ENCODE measurements around the gene OVCA2.

The OVCA2 gene

DNA sequence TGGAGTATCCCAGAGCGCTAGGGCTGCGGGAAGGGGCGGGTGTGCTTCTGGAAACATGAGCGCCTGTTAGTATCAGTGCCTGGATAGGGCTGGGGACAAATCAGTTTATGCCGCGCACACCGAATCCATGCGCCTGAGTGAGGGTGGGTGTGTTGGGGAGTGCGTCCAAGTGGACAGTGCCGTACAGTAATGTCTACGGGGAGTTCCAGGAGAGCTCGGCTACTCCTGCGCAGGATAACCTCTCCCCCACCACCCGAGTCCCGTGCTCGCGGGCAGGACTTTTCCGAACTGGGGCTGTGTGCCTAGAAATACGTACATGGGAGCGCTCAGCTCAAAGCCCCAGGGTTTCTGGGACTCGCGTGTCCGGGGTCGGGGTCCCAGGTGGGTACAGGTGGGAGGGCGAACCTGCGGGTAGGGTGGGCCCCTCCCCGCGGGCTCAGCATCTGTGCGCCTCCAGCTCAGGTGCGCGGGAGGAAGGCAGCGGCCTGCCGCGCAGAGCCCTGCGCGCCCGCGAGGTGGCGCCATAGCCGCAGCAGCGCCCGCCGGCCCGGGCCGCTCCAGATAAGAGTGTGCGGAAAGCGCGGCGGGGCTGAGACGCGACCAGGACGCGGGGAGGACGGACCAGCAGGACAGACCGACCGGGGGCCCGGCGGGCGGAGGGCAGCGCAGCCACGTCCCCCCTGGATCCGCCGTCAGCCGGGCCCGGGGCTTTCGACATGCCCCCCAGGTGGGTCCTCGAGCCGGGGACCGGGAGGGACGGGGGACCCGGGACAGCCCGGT, 12.9 kb downstream of the OVCA2 start, which contains the start of gene HIC1:
HIC1 (plus strand) TSS at position 592 of the 780 bp plus-strand sequence. CDS start 1,588 bp downstream, outside the sequence.
- peaks cover 12% of the 10 kb centered on the region for H3K4me1 ChIP-seq (ENCODE audit: control insufficient read depth, insufficient read depth, low read length)
- H3K27ac ChIP-seq (ENCODE audit: insufficient read depth, low read depth, low read length, poor library complexity, severe bottlenecking): no peak within 1 kb of the TSS
- H3K9me3 ChIP-seq (ENCODE audit: control insufficient read depth, low read length): no peaks in the 10 kb centered on the region
- 6% methylated on average over 72 of the region's 72 CpGs for WGBS, 2 experiments
- H3K27me3 ChIP-seq (ENCODE audit: control insufficient read depth, insufficient read depth, low read length, poor library complexity, severe bottlenecking): peaks cover 96% of the 10 kb centered on the region
- no peaks in the 10 kb centered on the region for H3K36me3 ChIP-seq (ENCODE audit: control insufficient read depth, insufficient read depth, low read length)
- H3K4me3 ChIP-seq (ENCODE audit: insufficient read depth, low read depth, low read length): peak within 1 kb of the TSS; percentile 32

- H3K4me1 ChIP-seq (ENCODE audit: control insufficient read depth, insufficient read depth, low read length): peaks cover 10% of the 10 kb centered on the region
- H3K36me3 ChIP-seq (ENCODE audit: control insufficient read depth, insufficient read depth, low read length): no peaks in the 10 kb centered on the region
- H3K27me3 ChIP-seq (ENCODE audit: control insufficient read depth, insufficient read depth, low read length, poor library complexity, severe bottlenecking): peaks cover 97% of the 10 kb centered on the region
- 3 to 4% methylated on average over 112 to 113 of the region's 113 CpGs for WGBS, 2 experiments
- no peaks in the 10 kb centered on the region for H3K9me3 ChIP-seq (ENCODE audit: control insufficient read depth, low read length)
- peak overlapping the region; percentile 11 for H3K4me3 ChIP-seq (ENCODE audit: insufficient read depth, low read depth, low read length)
- no peak overlapping the region for H3K27ac ChIP-seq (ENCODE audit: insufficient read depth, low read depth, low read length, poor library complexity, severe bottlenecking)
Observed at GRCh38 chr17:2055292-2056205, 13.7 kb downstream of the OVCA2 start.

- Histone ChIP-seq H3K27me3 (ENCODE audit: control insufficient read depth, insufficient read depth, low read length, poor library complexity, severe bottlenecking) (peaks cover 96% of the 10 kb centered on the region), H3K27ac (ENCODE audit: insufficient read depth, low read depth, low read length, poor library complexity, severe bottlenecking) (no peak overlapping the region), H3K4me1 (ENCODE audit: control insufficient read depth, insufficient read depth, low read length) (peaks cover 7% of the 10 kb centered on the region), H3K36me3 (ENCODE audit: control insufficient read depth, insufficient read depth, low read length) (no peaks in the 10 kb centered on the region), H3K9me3 (ENCODE audit: control insufficient read depth, low read length) (no peaks in the 10 kb centered on the region), H3K4me3 (ENCODE audit: insufficient read depth, low read depth, low read length) (no peak overlapping the region)
- 9 to 10% methylated on average over 85 of the region's 85 CpGs for WGBS, 2 experiments
Observed at GRCh38 chr17:2056206-2057174, 14.7 kb downstream of the OVCA2 start.

DNA sequence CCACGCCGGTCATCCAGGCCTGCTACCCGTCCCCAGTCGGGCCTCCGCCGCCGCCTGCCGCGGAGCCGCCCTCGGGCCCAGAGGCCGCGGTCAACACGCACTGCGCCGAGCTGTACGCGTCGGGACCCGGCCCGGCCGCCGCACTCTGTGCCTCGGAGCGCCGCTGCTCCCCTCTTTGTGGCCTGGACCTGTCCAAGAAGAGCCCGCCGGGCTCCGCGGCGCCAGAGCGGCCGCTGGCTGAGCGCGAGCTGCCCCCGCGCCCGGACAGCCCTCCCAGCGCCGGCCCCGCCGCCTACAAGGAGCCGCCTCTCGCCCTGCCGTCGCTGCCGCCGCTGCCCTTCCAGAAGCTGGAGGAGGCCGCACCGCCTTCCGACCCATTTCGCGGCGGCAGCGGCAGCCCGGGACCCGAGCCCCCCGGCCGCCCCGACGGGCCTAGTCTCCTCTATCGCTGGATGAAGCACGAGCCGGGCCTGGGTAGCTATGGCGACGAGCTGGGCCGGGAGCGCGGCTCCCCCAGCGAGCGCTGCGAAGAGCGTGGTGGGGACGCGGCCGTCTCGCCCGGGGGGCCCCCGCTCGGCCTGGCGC, 15.4 kb downstream of the OVCA2 start:
- H3K27me3 ChIP-seq (ENCODE audit: control insufficient read depth, insufficient read depth, low read length, poor library complexity, severe bottlenecking): peaks cover 88% of the 10 kb centered on the region
- H3K4me1 ChIP-seq (ENCODE audit: control insufficient read depth, insufficient read depth, low read length): peaks cover 7% of the 10 kb centered on the region
- no peaks in the 10 kb centered on the region for H3K9me3 ChIP-seq (ENCODE audit: control insufficient read depth, low read length)
- H3K4me3 ChIP-seq (ENCODE audit: insufficient read depth, low read depth, low read length): no peak overlapping the region
- H3K36me3 ChIP-seq (ENCODE audit: control insufficient read depth, insufficient read depth, low read length): no peaks in the 10 kb centered on the region
- WGBS, 2 experiments: 10% methylated on average over 81 of the region's 81 CpGs
- H3K27ac ChIP-seq (ENCODE audit: insufficient read depth, low read depth, low read length, poor library complexity, severe bottlenecking): no peak overlapping the region

GRCh38 chr17:2057760-2058585, 16.2 kb downstream of the OVCA2 start:
- no peak overlapping the region for H3K4me3 ChIP-seq (ENCODE audit: insufficient read depth, low read depth, low read length)
- no peaks in the 10 kb centered on the region for H3K9me3 ChIP-seq (ENCODE audit: control insufficient read depth, low read length)
- no peak overlapping the region for H3K27ac ChIP-seq (ENCODE audit: insufficient read depth, low read depth, low read length, poor library complexity, severe bottlenecking)
- 70 to 73% methylated on average over 98 of the region's 98 CpGs for WGBS, 2 experiments
- no peaks in the 10 kb centered on the region for H3K36me3 ChIP-seq (ENCODE audit: control insufficient read depth, insufficient read depth, low read length)
- H3K4me1 ChIP-seq (ENCODE audit: control insufficient read depth, insufficient read depth, low read length): peaks cover 7% of the 10 kb centered on the region
- H3K27me3 ChIP-seq (ENCODE audit: control insufficient read depth, insufficient read depth, low read length, poor library complexity, severe bottlenecking): peaks cover 84% of the 10 kb centered on the region

- Histone ChIP-seq H3K4me1 (ENCODE audit: control insufficient read depth, insufficient read depth, low read length) (peaks cover 7% of the 10 kb centered on the region), H3K27ac (ENCODE audit: insufficient read depth, low read depth, low read length, poor library complexity, severe bottlenecking) (no peak overlapping the region), H3K36me3 (ENCODE audit: control insufficient read depth, insufficient read depth, low read length) (no peaks in the 10 kb centered on the region), H3K4me3 (ENCODE audit: insufficient read depth, low read depth, low read length) (no peak overlapping the region), H3K9me3 (ENCODE audit: control insufficient read depth, low read length) (no peaks in the 10 kb centered on the region), H3K27me3 (ENCODE audit: control insufficient read depth, insufficient read depth, low read length, poor library complexity, severe bottlenecking) (peaks cover 75% of the 10 kb centered on the region)
- WGBS, 2 experiments: 22 to 23% methylated on average over 76 to 78 of the region's 78 CpGs
Observed at GRCh38 chr17:2058586-2059546, 17.0 kb downstream of the OVCA2 start.

DNA sequence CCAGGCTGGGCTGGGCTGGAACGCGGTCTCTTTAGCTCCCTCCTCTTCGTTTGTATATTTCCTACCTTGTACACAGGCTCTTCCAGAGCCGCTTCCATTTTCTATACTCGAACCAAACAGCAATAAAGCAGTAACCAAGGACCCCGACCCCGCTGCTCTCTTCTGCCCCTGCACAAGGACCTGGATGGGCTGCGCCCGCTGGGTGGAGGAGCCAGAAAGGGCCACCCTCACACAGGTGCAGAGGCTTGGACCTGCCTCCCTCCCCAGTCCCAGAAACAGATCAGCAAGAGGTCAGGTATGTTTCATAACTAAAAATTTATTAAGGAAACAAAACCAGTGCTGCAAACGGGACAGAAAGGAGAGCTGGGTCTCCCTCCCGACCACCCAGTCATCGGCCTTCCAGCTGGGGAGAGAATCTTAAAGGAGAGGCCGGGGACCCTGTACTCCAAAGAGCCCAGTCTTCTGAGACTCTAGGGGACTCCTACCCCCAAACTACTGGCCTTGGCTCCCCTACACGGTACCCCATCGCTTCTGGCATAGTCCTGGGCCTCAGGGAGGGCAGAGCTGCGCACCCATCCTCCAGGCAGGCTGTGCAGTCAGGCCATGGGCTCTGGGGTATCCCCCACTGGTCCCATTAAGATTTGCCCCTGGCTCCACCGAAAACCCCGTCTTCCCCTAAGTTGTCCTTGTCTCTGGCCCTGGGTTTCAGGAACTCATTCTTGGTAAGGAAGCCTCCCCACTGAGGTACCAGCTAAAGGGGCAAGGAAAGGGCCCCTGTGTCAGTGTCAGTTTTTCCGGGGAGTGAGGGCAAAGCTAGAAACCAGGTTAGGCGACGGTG, 17.9 kb downstream of the OVCA2 start:
- Histone ChIP-seq H3K36me3 (ENCODE audit: control insufficient read depth, insufficient read depth, low read length) (peaks cover 8% of the 10 kb centered on the region), H3K27ac (ENCODE audit: insufficient read depth, low read depth, low read length, poor library complexity, severe bottlenecking) (no peak overlapping the region), H3K9me3 (ENCODE audit: control insufficient read depth, low read length) (no peaks in the 10 kb centered on the region), H3K27me3 (ENCODE audit: control insufficient read depth, insufficient read depth, low read length, poor library complexity, severe bottlenecking) (peaks cover 66% of the 10 kb centered on the region), H3K4me1 (ENCODE audit: control insufficient read depth, insufficient read depth, low read length) (peaks cover 7% of the 10 kb centered on the region), H3K4me3 (ENCODE audit: insufficient read depth, low read depth, low read length) (no peak overlapping the region)
- WGBS, 2 experiments: 81 to 83% methylated on average over 21 of the region's 21 CpGs

- no peaks in the 10 kb centered on the region for H3K9me3 ChIP-seq (ENCODE audit: control insufficient read depth, low read length)
- H3K27me3 ChIP-seq (ENCODE audit: control insufficient read depth, insufficient read depth, low read length, poor library complexity, severe bottlenecking): peaks cover 60% of the 10 kb centered on the region
- H3K27ac ChIP-seq (ENCODE audit: insufficient read depth, low read depth, low read length, poor library complexity, severe bottlenecking): no peak overlapping the region
- no peak overlapping the region for H3K4me3 ChIP-seq (ENCODE audit: insufficient read depth, low read depth, low read length)
- H3K4me1 ChIP-seq (ENCODE audit: control insufficient read depth, insufficient read depth, low read length): peaks cover 7% of the 10 kb centered on the region
- WGBS, 2 experiments: 93% methylated on average over 6 of the region's 6 CpGs
- H3K36me3 ChIP-seq (ENCODE audit: control insufficient read depth, insufficient read depth, low read length): peaks cover 8% of the 10 kb centered on the region
Observed at GRCh38 chr17:2060385-2060658, 18.5 kb downstream of the OVCA2 start.

Data from ectodermal cell (in vitro differentiated cells).